ENCODE data around the gene PELO.
A peak's percentile ranks its signal among the peaks of the same experiment; 100 is the strongest.
"Not testable (repeated sequence)": the region's sequence is repeated elsewhere in the genome, so short reads cannot be mapped to it uniquely, and the experiment has no call there.

PELO gene

GRCh38 chr5:52799358-52799982, 11.8 kb downstream of the PELO start:
- no peak for FAIRE-seq

GRCh38 chr5:52799983-52800393, 12.3 kb downstream of the PELO start:
- FAIRE-seq: peak; percentile 98
- peak; percentile 53 for DNase-seq (ENCODE audit: insufficient read length, low spot score)

More at GRCh38 chr5:52799358-52799982, 11.8 kb downstream of the PELO start:
- no peak for DNase-seq (ENCODE audit: insufficient read length, low spot score)

GRCh38 chr5:52800394-52801213, 12.9 kb downstream of the PELO start:
- FAIRE-seq: peak; percentile 62

GRCh38 chr5:52801329-52801728, 13.6 kb downstream of the PELO start:
- DNase-seq (ENCODE audit: insufficient read length, low spot score) (no peak), FAIRE-seq (no peak)

More at GRCh38 chr5:52800394-52801213, 12.9 kb downstream of the PELO start:
- DNase-seq (ENCODE audit: insufficient read length, low spot score): no peak

- DNase-seq (ENCODE audit: insufficient read length, low spot score) (no peak), FAIRE-seq (no peak)
Measured at GRCh38 chr5:52802272-52802973, 14.7 kb downstream of the PELO start.

GRCh38 chr5:52802974-52803336, 15.2 kb downstream of the PELO start:
- FAIRE-seq (no peak), DNase-seq (ENCODE audit: insufficient read length, low spot score) (no peak)

- DNase-seq (ENCODE audit: insufficient read length, low spot score): no peak
- no peak for FAIRE-seq
Measured at GRCh38 chr5:52804387-52804791, 16.7 kb downstream of the PELO start.

- FAIRE-seq (no peak), DNase-seq (ENCODE audit: insufficient read length, low spot score) (no peak)
Measured at GRCh38 chr5:52804981-52805380, 17.3 kb downstream of the PELO start.

- FAIRE-seq (no peak), DNase-seq (ENCODE audit: insufficient read length, low spot score) (no peak)
Measured at GRCh38 chr5:52805615-52806014, 17.9 kb downstream of the PELO start.

GRCh38 chr5:52807037-52807436, 19.3 kb downstream of the PELO start:
- FAIRE-seq: no peak
- no peak for DNase-seq (ENCODE audit: insufficient read length, low spot score)

- DNase-seq (ENCODE audit: insufficient read length, low spot score) (no peak), FAIRE-seq (peak; percentile 45)
Measured at GRCh38 chr5:52807723-52808122, 20.0 kb downstream of the PELO start.

- no peak for DNase-seq (ENCODE audit: insufficient read length, low spot score)
- FAIRE-seq: no peak
Measured at GRCh38 chr5:52808316-52808901, 20.7 kb downstream of the PELO start.

GRCh38 chr5:52809884-52810283, 22.2 kb downstream of the PELO start:
- DNase-seq (ENCODE audit: insufficient read length, low spot score) (no peak), FAIRE-seq (peak; percentile 8)

GRCh38 chr5:52810426-52810825, 22.7 kb downstream of the PELO start:
- FAIRE-seq (no peak), DNase-seq (ENCODE audit: insufficient read length, low spot score) (no peak)

GRCh38 chr5:52811067-52811749, 23.5 kb downstream of the PELO start:
- DNase-seq (ENCODE audit: insufficient read length, low spot score): no peak
- FAIRE-seq: no peak

- FAIRE-seq (no peak), DNase-seq (ENCODE audit: insufficient read length, low spot score) (no peak)
Measured at GRCh38 chr5:52814352-52815148, 26.8 kb downstream of the PELO start.

- DNase-seq (ENCODE audit: insufficient read length, low spot score) (no peak), FAIRE-seq (no peak)
Measured at GRCh38 chr5:52817818-52818217, 30.1 kb downstream of the PELO start.

- DNase-seq (ENCODE audit: insufficient read length, low spot score): no peak
- FAIRE-seq: no peak
Measured at GRCh38 chr5:52818360-52818759, 30.6 kb downstream of the PELO start.

- FAIRE-seq; DNase-seq (ENCODE audit: insufficient read length, low spot score): not testable (repeated sequence)
Measured at GRCh38 chr5:52818807-52819206, 31.1 kb downstream of the PELO start.

GRCh38 chr5:52821901-52822300, 34.2 kb downstream of the PELO start:
- FAIRE-seq (no peak), DNase-seq (ENCODE audit: insufficient read length, low spot score) (no peak)

Measured in GM19239 (cell line).